Measurements from ENCODE around the gene PPM1H.
"Not testable (repeated sequence)": the region's sequence is repeated elsewhere in the genome, so short reads cannot be mapped to it uniquely, and the experiment has no call there.

Gene PPM1H

DNA sequence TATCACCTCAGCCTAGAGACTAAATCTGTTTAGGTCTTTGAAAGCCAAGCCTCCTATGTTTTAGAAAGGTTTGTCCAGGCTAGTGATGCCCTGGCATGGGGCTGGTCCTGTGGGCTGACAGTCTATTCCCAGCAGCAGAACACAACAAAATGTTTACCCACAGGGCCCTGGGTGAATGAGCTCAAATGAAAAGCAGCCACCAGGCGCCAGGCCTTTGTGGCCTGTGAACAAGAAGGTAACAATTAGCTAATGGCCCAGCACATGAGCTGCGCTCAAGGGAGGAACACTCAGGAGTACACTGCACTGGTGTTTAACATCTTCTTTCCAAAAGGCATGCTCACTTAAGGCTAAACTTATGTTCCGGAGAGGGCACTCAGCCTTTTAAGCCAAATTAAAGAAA is 266.2 kb downstream of the PPM1H start:
- FAIRE-seq = no peak

DNA sequence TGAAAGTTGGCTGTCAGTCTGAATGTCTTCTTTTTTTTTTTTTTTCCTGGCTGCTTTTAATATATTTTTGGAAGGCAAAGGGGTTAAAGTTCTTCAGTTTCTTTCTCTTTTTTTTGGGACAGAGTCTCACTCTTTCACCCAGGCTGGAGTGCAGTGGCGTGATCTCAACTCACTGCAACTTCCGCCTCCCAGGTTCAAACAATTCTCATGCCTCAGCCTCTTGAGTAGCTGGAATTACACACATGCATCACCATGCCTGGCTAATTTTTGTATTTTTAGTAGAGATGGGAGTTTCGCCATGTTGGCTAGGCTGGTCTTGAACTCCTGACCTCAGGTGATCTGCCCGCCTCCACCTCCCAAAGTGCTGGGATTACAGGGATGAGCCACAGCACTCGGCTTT is 270.0 kb downstream of the PPM1H start:
- not testable (repeated sequence) for FAIRE-seq

DNA sequence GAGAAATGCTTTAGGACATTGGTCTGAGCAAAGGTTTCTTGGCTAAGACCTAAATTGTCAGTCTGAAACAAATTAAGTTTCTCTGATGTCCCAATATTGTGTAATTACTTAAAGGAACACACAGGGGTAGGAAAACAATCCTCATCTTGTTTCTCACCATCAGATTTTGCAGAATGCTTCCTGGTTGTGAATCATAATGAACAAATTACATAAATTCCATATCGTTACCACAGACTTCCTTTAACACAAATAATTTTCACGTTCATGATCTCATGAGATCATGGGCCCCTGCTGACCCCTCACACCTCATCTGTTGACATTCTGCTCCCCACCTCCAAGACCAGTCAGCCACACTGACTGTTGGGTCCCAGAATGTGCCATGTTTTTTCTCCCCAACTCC is 274.2 kb downstream of the PPM1H start:
- FAIRE-seq = no peak

DNA sequence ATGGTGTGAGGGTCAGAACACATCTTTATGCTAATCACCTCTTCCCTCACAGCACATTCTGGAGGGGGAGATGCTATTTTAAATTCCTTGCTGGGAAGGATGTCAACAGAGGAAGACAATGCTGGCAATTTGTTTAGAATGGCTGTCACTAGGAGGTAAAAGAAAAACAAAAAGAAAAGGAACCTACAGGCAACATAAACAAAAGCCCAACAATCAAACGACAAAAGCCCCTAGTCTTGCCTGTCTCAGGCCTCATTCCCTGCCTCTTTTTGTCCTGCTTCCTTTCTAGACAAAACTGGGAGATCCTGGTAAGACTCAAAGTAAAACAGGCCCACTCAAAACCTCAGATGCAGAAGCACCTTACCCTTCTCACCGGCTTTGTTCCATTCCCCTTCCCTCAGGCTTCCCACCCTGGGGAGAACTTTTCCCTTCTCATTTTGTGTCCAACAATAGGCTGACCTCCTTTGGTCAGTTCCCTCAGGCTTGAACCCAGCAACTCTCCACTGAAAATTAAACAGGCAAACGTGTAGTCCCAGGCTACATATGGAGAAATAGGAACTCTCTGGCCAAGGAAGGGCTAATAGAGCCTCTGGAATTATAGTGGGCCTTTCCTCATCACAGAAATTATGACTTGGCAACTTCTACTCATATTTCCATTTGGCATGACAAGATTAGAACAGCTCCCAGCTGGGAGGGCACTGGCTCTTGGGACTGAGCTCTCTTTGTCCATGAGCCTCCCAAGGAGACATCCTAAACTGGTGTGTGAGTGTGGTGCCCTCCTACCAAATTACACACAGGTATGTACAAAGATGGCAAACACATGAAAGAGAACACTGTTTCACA is 275.3 kb downstream of the PPM1H start:
- FAIRE-seq = no peak

DNA sequence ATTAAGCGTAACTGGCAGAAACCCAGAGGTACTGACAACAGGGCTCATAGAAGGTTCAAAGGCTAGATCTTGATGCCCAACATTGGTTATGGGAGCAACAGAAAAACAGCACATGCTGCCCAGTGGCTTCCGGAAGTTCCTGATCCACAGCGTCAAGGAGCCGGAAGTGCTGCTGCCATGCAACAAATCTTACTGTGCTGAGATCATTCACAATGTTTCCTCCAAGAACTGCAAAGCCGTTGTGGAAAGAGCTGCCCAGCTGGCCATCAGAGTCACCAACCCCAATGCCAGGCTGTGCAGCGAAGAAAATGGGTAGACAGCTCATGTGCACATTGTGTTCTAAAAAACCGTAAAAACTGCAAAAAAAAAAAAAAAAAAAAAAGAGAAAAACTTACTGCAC is 276.0 kb downstream of the PPM1H start:
- FAIRE-seq = no peak

DNA sequence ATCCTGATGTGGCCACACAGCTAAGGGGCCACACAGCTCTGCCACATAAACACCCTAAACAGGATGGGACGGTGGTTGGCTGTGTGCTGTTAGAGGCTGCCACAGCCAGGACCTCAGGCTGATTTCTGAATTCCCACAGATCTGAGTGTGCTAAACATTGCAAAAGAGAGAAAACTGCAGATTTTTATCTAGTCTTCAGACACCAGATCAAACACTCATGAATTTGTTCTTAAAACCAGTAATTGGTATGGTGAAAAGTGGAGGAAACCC is 277.7 kb downstream of the PPM1H start:
- FAIRE-seq = no peak

DNA sequence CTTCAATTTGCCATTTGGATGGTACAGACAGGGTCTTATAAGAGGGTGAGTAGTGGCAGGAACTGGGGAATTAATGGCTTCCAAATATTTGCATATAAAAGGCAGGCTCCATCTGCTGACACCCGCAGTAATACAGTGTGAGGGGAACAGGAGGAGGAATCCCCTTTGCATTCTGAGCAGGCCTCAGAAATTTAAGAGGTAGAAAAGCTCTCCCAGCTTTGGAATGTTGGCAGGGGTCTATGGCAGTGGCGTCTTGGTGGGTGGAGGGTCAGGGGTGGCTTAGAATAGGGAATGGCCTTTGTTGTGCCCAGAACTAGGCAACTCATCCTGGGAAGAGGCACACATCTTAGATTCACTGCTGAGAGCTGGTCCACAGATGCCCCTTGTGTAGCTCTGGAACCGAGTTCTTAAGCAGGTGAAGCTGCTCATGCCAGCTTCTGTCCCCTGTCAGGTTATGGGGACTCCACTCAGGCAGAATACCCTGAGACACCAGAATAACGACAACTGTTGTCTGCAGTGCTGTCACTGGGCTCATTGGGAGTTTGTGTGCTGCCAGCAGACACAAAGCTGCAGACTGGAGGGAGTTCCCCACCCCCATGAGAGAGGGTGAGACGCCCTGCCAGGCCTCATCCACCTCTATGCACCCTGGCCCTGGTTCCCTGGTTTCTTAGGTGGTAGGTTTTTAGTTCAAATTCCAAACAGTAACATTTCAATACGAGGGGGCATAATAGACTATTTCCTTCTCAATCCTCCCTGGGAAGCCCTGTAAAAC is 278.2 kb downstream of the PPM1H start:
- no peak for FAIRE-seq

DNA sequence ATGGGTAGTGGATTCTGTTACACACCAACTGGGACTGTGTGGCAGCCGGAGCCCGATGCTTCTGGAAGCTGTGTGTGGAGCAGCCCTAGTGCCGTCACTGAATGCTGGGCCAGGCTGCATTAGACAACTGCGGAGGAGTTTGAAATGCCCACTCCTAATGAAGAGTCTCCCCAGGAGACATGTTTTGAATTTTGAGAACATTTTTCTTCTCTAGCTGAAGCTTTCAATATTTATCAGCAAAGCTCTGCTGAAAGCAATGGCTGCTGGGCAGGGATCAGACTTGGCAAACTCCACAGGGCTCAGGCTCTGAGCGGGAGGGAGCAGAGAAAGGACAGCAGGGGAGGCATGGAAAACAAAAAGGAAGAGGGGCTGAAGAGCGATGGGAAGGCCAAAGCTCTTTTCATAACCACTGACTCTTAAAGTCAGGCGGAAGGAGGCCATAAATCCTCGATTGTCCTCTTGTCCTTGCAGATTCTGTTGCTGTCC is 279.2 kb downstream of the PPM1H start:
- no peak for FAIRE-seq

DNA sequence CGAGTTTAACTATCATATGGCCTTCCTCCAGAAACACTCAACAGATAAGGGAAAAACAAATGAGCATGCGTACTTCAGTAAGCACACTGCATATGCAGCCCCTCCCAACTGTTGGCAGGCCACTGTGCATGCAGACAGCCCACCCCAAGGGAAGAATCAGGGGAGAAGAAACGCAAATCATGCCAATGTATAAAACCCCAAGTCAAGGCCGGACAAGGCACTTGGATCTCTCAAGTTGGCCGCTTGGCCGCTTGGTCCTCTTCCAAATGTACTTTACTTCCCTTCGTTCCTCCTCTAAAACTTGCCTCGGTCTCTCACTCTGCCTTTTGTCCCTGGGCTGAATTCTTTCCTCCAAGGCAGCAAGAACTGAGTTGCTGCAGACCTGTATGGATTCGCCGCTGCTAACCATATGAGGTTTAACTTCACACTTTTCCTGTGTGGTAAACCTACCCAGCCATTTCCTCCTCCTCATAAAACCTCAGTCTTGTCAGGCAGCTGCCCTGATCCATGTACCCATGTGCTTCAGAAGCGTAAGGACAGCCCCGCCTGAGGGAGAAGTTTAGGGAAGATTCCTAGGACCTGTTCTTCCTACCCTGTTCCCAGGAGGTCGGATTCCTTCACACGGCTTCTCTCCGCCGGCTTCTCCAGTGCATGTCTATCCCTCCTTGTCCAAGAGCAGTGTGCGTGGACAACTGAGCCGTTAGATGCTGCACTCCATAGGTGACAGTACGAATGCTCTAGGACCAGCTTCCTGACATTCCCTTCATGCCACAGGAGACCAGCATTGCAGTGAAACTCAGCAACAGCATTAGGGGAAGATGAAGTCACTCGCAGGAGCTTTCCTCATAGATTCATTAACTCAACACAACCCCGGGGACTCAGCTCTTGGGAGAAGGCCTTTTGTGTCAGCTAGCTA is 280.4 kb downstream of the PPM1H start:
- FAIRE-seq = no peak

DNA sequence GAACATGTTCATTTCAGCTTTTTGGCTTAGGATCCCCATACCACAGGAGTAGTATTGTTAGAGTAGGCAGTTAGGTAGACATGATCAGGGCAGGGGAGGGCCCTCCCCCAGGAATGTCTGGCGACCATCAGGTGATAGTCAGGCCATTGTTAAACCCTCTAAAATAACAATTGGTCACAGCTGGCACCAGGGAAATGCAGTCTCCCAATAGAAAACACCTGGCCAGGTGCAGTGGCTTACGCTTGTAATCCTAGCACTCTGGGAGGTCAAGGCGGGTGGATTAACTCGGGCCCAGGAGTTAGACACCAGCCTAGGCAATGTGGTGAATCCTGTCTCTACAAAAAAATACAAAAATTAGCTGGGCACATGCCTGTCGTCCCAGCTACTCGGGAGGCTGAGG is 281.2 kb downstream of the PPM1H start:
- FAIRE-seq = no peak

DNA sequence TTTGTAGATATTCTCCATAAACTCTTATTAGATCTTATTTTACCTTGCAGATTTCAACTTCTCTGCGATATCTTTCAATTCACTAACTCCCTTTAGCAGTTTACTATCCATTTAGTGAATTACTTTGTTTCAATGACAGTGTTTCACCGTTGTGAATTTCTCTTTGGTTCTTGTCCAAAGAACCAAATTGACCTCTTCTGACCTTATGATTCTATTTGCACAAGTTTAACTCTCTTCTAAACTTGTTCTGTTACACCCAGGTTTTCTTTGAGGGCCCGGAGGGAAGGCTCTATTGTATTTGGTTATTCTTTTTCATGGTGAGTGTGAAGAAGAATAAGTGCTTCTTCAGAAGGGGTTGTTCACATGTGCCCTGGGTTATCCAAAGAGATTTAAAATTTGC is 281.6 kb downstream of the PPM1H start:
- FAIRE-seq = no peak

DNA sequence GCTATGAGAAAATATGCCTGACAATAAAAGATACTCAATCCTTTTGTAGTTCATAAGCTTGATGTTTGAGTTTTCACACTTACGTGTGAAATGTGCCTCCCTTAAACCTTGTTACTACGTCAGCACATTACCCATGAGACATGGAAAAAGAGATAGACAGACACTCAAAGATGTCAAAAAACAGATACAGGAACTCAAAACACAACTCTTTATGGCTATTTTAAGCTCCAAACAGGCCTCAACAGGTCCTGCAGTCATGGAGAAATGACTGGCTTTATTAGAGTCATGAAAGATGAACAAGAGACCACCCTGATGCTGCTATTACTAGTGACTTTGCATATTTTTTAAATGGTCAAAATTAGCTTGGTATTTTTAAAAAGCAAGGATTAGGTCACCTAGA is 283.8 kb downstream of the PPM1H start:
- no peak for FAIRE-seq

DNA sequence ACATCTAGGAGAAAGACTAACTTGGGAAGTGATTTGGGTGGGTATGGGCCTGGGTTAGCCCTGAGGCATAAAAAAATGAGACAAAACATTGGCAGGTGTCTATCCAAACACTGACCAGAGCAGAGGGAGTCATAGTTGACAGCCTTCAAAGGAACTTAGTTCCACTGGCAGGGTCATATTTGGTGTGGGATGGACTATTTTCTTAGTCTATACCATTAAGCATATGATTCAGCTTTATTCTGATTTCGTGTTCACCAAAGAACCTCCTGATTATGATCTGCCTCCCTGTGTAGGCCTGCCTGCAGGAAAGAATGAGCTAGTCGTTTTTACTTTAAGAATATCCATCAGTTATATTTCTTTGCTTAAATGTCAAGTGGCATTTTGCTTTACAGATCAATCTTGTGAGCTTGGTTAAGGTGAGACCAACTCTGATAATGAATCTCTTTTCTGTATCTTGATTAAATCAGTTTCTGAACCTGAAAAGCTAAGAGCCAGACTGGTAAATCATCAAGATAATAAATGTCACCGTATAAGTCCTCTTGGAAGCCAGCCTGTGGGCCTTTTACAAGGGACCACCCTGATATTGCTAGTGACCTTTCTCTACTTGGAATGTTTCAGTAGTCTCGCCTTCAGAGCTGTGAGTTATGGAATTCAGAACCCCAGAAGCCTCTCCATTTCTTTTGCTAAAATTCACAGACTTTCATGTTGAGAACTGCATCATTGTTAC is 285.4 kb downstream of the PPM1H start:
- FAIRE-seq = no peak

DNA sequence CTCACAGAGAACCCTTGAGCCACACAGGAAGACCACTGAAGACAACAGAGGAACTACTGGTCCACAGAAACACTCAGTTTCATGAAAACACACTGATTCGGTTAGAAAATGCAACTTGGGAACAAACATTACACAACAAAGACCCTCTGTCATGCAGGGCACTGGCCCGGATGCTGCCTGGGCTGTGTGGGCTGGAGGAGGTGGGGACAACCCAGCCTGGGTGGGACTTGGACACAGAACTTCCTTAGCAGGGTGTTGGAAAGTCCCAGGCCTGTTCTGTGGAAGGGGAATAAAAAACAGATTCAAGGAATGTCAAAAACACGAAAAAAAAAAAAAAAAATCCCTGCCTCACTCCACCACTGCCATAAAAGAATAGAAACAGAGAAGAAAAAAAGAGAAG is 287.4 kb downstream of the PPM1H start:
- FAIRE-seq = no peak

DNA sequence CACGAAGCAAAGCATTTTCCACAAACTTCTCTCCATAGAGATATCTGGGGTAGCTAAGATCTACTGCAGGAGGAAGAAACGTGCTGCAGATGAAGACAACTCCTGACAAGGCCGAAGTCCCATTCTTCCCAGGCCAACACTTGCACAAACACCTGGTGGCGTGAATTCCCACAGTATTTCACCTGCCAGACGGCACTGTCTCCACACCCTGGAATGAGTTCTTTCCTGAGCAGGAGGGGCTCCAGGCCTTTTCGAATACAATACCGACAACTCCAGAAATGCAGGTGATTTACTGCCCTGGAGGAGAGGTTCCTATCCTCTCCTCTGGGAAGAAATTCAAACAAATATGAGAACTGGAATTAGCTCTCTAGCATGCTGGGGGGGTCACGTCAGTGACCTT is 288.4 kb downstream of the PPM1H start:
- FAIRE-seq = no peak

DNA sequence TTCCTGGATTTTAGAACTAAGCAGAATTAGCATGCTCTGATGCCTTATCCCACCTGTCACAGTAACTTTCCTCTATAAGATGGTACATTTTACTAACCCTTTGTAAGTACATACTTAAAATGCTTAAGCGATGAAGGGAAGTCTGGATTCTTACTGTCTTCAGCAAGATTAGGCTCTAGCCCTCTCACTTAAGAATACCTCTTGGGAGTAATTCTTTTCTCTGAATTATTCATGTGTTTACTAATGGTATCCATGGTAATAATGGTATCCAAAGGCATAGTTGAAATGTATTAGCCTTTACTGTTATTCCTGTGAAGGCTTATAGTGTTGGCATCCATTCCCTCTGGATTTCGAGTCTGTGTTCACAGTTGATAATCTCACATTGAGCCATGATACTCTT is 291.5 kb downstream of the PPM1H start:
- FAIRE-seq = no peak

DNA sequence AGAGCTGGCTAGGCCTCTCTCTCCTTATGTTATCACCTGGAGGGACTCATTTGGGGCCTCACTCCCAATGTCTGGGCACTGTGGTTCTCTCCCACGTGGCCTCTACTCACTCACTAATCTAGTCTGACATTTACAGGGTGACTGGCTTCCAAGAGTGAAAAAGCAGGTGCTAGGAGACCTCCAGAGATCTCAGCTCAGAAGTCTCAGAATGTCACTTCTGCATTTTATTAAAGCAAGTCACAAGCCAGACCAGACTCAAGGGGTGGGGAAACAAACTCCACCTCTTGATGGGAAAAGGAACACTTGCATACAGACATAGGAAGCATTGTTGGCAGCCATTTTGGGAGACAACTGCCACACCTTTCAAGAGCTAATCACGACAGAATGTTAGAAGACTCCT is 292.5 kb downstream of the PPM1H start:
- FAIRE-seq = no peak

DNA sequence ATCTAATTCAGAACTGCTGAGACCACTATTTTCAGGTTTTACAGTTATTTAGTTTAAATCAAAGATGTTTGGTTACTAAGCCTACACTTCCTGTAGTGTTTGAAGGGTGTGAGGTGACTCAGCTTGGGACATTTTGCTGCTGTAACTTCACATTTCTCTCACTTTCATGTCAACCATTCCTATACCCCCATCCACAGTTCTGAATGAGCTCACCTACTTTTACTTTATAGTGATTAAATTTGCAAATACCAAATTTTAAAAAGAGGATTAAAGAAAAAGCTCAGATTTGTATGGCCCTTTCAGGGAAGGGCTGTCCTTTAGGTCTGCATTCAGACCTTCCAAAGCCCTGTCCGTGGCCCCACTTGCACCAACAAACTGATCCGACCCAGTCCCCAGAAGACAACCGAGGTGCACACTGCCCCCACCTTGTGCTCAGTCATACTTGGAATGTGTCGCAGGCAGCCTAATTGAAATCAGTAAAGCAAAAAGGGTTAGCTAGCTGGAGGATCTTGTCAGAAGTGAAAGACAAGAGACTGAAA is 294.0 kb downstream of the PPM1H start:
- FAIRE-seq = no peak

DNA sequence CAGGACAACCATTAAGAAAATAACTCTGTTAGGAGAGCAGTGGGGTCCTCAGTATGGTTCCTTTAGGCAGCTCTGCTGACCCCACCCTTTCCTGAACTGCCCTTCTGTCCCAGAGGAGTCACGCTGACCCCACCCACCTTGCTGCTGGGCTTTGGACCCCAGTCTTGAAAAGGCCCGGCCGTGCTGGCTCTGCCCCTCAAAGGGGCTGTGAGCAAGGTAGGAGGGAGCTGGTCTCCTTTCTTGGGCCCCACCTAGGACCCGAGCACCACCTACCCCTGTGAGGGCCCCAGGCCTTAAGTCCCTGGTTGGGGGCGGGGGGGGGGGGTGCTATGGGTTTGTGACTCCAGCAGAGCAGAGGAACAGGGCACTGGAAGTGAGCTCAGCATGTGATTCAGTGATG is 297.3 kb downstream of the PPM1H start:
- FAIRE-seq = no peak

DNA sequence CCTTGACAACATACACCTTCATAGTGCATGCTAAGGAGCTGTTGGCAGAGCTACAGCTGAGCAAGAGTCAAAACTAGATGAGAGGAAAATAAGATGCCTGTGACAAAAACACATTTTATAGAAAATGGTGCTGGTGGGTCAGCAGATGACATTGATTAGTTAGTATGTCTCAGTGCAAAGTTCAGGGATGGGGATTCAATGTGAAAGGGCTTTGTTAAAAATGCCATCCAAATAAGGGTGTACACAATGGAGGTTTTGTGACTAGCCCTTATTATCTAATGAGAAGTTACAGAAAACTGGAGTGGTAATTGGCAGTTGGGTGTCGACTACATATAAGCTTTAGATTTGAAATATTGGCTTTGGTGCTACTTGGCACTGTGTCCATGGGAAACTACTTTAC is 299.3 kb downstream of the PPM1H start:
- no peak for FAIRE-seq

DNA sequence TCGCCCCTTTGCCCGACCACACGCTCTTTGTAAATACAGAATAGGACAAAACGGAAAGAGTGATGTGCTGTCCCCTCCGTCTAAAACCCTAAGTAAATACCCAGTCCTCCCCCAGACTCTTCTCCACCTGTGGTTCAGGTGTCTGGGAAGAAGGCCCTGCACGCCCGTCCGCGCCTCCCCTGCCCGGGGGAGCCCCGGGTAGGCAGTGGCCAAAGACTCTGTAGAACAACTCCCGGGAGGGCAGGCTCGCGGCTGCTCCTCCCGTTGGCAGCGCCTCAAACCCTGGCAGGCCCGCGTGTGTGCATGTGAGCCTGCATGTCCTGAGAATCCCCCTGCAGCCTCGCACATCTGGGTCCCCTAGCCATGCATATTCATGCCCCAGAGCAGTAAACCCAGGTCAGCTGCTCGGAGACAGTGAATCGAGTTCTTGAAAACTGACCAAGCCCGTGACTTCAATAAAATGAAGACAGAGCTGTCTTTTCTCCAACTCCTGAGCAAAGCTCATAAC is 302.5 kb downstream of the PPM1H start:
- FAIRE-seq = no peak
